HEK293T (cell line): ENCODE measurements around the gene GALM.

Experiments
- CTCF ChIA-PET: fragments of 350-600 bp; formaldehyde crosslinking; extraction: SDS; loops from one replicate; lab custom pipeline; 2021; ENCODE audit warnings: antibody characterized with exemption, inconsistent platforms; lab: Yijun Ruan, JAX
- POLR2A ChIA-PET: fragments of 350-600 bp; formaldehyde crosslinking; extraction: SDS; loops from one replicate; lab custom pipeline; 2020; ENCODE audit warnings: antibody characterized with exemption, inconsistent platforms; lab: Yijun Ruan, JAX
- DNase-seq: peaks from one replicate; pipeline ENCODE4 v3.0.0; 2012; ENCODE audit warnings: mixed read lengths; ENCODE audit errors: extremely low spot score
- ARNT ChIP-seq: fragments of 450-650 bp; IDR thresholded peaks from 2 replicates; pipeline ENCODE4 v1.6.1; 2017; ENCODE audit warnings: mild to moderate bottlenecking
- BHLHE40 ChIP-seq: fragments of 450-650 bp; IDR thresholded peaks from 2 replicates; pipeline ENCODE4 v1.6.1; 2016; ENCODE audit warnings: mild to moderate bottlenecking, moderate library complexity, borderline replicate concordance
- CTBP1 ChIP-seq: fragments of 450-650 bp; IDR thresholded peaks from 2 replicates; pipeline ENCODE4 v1.6.1; 2016; ENCODE audit warnings: borderline replicate concordance
- ELF4 ChIP-seq: fragments of 450-650 bp; IDR thresholded peaks from 2 replicates; pipeline ENCODE4 v1.6.1; 2017; ENCODE audit warnings: antibody characterized with exemption
- FOXA1 ChIP-seq: fragments of 450-650 bp; IDR thresholded peaks from 2 replicates; pipeline ENCODE4 v1.6.1; 2016; ENCODE audit warnings: mild to moderate bottlenecking
- FOXK2 ChIP-seq: fragments of 450-650 bp; IDR thresholded peaks from 2 replicates; pipeline ENCODE4 v1.6.1; 2016; ENCODE audit warnings: mild to moderate bottlenecking
- FOXM1 ChIP-seq: fragments of 450-650 bp; IDR thresholded peaks from 2 replicates; pipeline ENCODE4 v1.6.1; 2017; ENCODE audit warnings: mild to moderate bottlenecking, borderline replicate concordance
- HDGF ChIP-seq: fragments of 450-650 bp; IDR thresholded peaks from 2 replicates; pipeline ENCODE4 v1.6.1; 2017; ENCODE audit warnings: antibody characterized with exemption, borderline replicate concordance
- L3MBTL2 ChIP-seq: fragments of 450-650 bp; conservative IDR thresholded peaks from 2 replicates; pipeline ENCODE4 v1.6.1; 2016; ENCODE audit warnings: mild to moderate bottlenecking
- LEF1 ChIP-seq: fragments of 450-650 bp; IDR thresholded peaks from 2 replicates; pipeline ENCODE4 v1.6.1; 2017; ENCODE audit warnings: mild to moderate bottlenecking, borderline replicate concordance
- NFRKB ChIP-seq: fragments of 450-650 bp; IDR thresholded peaks from 2 replicates; pipeline ENCODE4 v1.6.1; 2016; ENCODE audit warnings: mild to moderate bottlenecking, moderate library complexity
- PKNOX1 ChIP-seq: fragments of 450-650 bp; IDR thresholded peaks from 2 replicates; pipeline ENCODE4 v1.6.1; 2016
- SP1 ChIP-seq: fragments of 450-650 bp; IDR thresholded peaks from 2 replicates; pipeline ENCODE4 v1.6.1; 2017
- SUZ12 ChIP-seq: fragments of 450-650 bp; IDR thresholded peaks from 2 replicates; pipeline ENCODE4 v1.6.1; 2016; ENCODE audit warnings: mild to moderate bottlenecking
- TARDBP ChIP-seq: fragments of 450-650 bp; IDR thresholded peaks from 2 replicates; pipeline ENCODE4 v1.6.1; 2016
- ZNF384 ChIP-seq: fragments of 450-650 bp; IDR thresholded peaks from 2 replicates; pipeline ENCODE4 v1.6.1; 2016

The GALM gene

GRCh38 chr2:38658613-38659012 is 7.3 kb upstream of the GALM start:
- TF ChIP-seq LEF1 (no peak), ELF4 (no peak), CTBP1 (no peak), ZNF384 (no peak), FOXM1 (no peak), PKNOX1 (no peak), TARDBP (no peak), NFRKB (no peak), L3MBTL2 (no peak), FOXA1 (no peak), SP1 (no peak), SUZ12 (no peak), BHLHE40 (no peak), HDGF (no peak), FOXK2 (no peak), ARNT (no peak)
- no peak for DNase-seq
- CTCF ChIA-PET = no interaction called here

DNA sequence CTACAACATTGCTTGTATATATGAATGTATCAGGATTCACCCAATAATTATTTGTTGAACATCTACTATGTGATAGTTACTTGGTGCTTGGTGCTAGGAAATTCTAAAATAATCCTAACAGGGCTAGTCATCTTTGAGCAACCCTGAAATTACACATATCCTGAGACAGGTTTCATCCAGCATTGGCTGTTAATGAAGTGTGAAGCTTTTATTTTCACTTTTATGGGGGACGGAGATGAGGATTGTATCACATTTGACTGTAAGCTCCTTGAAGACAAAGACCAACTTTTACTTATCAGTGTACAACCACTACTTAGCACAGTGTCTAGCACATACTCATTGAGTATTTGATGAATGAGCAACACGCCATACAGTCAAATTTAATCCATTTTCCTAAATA is 6.8 kb upstream of the GALM start:
- ChIA-PET POLR2A (interaction anchor here (0.9 kb wide), 1 partner anchor 56 kb away, joined by 3 read pairs; the partner anchor contains the start of gene HNRNPLL), CTCF (no interaction called here)
- TF ChIP-seq HDGF (no peak), BHLHE40 (no peak), FOXM1 (no peak), NFRKB (no peak), L3MBTL2 (no peak), SP1 (no peak), SUZ12 (no peak), CTBP1 (no peak), ZNF384 (no peak), ELF4 (no peak), FOXA1 (no peak), ARNT (no peak), FOXK2 (no peak), LEF1 (no peak), PKNOX1 (no peak)
- DNase-seq = no peak

More at GRCh38 chr2:38658613-38659012, 7.3 kb upstream of the GALM start:
- POLR2A ChIA-PET = interaction anchor here (0.9 kb wide), 1 partner anchor 56 kb away, joined by 3 read pairs; the partner anchor contains the start of gene HNRNPLL

DNA sequence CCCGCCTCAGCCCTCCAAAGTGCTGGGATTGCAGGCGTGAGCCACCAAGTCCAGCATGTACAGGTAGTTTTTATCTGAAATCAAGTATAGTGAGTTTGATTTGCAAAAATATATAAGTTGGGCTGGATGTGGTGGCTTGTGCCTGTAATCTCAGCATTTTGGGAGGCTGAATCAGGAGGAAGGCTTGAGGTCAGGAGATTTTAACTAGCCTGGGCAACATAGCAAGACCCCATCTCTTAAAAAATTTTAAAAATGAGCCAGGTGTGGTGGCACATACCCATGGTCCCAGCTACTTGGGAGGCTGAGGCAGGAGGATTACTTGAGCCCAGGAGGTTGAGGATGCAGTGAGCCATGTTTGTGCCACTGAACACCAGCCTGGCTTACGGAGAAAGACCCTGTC is 5.6 kb upstream of the GALM start:
- POLR2A ChIA-PET = no interaction called here
- TF ChIP-seq ELF4 = no peak
- TF ChIP-seq PKNOX1 = no peak
- no peak for TF ChIP-seq FOXA1
- no peak for TF ChIP-seq LEF1
- CTCF ChIA-PET = no interaction called here

GRCh38 chr2:38661306-38661705 is 4.6 kb upstream of the GALM start:
- no peak for DNase-seq
- ChIA-PET POLR2A (interaction anchor here (1.2 kb wide), 1 partner anchor 10 kb away, joined by 3 read pairs; no protein-coding TSS in a partner anchor), CTCF (no interaction called here)
- no peak for TF ChIP-seq FOXM1
- no peak for TF ChIP-seq FOXA1
- no peak for TF ChIP-seq NFRKB
- no peak for TF ChIP-seq ELF4
- no peak for TF ChIP-seq ZNF384
- TF ChIP-seq L3MBTL2 = no peak
- no peak for TF ChIP-seq ARNT
- TF ChIP-seq BHLHE40 = no peak
- no peak for TF ChIP-seq TARDBP
- no peak for TF ChIP-seq CTBP1
- TF ChIP-seq HDGF = no peak

More for the DNA sequence above, 5.6 kb upstream of the GALM start:
- no peak for DNase-seq

DNA sequence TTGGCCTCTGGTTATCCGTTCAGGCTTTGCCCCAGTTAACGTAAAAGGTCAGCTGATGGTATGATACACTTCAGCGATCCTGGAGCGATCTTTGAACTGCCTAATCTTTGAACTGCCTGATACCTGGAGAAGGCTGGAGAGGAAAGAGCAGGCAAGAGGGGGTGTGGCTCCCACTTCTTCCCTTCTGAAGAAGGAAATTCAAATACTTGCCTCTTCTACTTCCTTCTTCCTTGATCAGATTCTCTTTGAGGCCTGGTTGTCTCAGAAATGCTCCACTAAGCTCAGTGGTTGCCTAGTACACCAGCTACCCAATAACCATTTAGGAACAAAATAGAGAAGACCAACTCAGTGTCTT is 619 bp downstream of the GALM start:
- ChIA-PET POLR2A (interaction anchor here (0.7 to 3.5 kb wide), 9 partner anchors 11 to 85 kb away, joined by 3 to 20 read pairs (median 5); partner anchors contain the start of genes HNRNPLL and SRSF7), CTCF (interaction anchor here (1.0 to 1.5 kb wide), 2 partner anchors 62 to 85 kb away, joined by 3 to 4 read pairs; no protein-coding TSS in a partner anchor)
- no peak for DNase-seq
- no peak for TF ChIP-seq NFRKB
- TF ChIP-seq HDGF = no peak
- TF ChIP-seq SP1 = no peak
- no peak for TF ChIP-seq L3MBTL2
- no peak for TF ChIP-seq SUZ12
- no peak for TF ChIP-seq FOXA1
- TF ChIP-seq PKNOX1 = no peak
- TF ChIP-seq LEF1 = no peak
- no peak for TF ChIP-seq CTBP1
- TF ChIP-seq FOXM1 = no peak
- no peak for TF ChIP-seq ZNF384
- TF ChIP-seq FOXK2 = no peak
- no peak for TF ChIP-seq ELF4
- no peak for TF ChIP-seq ARNT
- TF ChIP-seq TARDBP = no peak

DNA sequence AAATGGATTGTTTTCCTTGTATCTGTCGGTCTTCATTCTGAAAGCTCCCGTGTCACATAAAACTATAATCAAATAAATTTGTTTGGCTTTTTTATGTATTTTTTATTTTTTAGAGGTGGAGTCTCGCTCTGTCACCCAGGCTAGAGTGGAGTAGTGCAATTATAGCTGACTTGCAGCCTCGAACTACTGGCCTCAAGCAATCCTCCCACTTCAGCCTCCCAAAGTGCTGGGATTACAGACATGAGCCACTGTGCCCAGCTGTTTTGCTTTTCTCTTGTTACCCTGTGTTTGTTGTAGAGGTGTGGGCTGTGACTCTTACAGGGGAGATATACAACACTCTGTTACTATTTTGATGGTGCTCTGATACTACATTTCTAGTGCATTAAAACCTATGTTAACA is 2.2 kb downstream of the GALM start:
- no peak for DNase-seq
- ChIA-PET CTCF (interaction anchor here (0.7 kb wide), 1 partner anchor 15 kb away, joined by 4 read pairs; no protein-coding TSS in a partner anchor), POLR2A (interaction anchor here (1.5 to 3.5 kb wide), 3 partner anchors 14 to 83 kb away, joined by 3 to 20 read pairs (median 5); partner anchors contain the start of genes HNRNPLL and SRSF7)
- TF ChIP-seq ARNT (no peak), ZNF384 (no peak), L3MBTL2 (no peak), TARDBP (no peak), SUZ12 (no peak), FOXK2 (no peak), HDGF (no peak), ELF4 (no peak), SP1 (no peak), LEF1 (no peak), PKNOX1 (no peak), BHLHE40 (no peak), FOXM1 (no peak), FOXA1 (no peak)
